HepG2 (cell line): Measurements from ENCODE around the gene GMPPA. TPM values are rescaled to one million over a fixed set of nuclear protein-coding genes. Genes with fewer than 3 reads are reported as not detected.

Experiments
- ATAC-seq: fragments of 200-7000 bp; cut with Tn5 transposase; 3 replicates; pipeline ENCODE4 v1.9.1; 2020; ENCODE audit warnings: mild to moderate bottlenecking, moderate library complexity
- BruUV-seq: library from RNA; stranded (reverse); fragments of 400-500 nt; replicated peaks from 2 replicates; lab custom pipeline; 2021; lab: Mats Ljungman, UMichigan
- CTCF ChIA-PET: fragments of 300-600 bp; formaldehyde crosslinking; extraction: SDS; loops from one replicate; lab custom pipeline; 2021; ENCODE audit warnings: low total read pairs, inconsistent platforms, low intra/inter-chr PET ratio; lab: Yijun Ruan, JAX
- POLR2A ChIA-PET: fragments of 350-600 bp; sonication (Branson Sonifier 250); formaldehyde crosslinking; loops from one replicate; lab custom pipeline; 2020; ENCODE audit warnings: antibody characterized with exemption, inconsistent platforms; lab: Yijun Ruan, JAX
- DNase-seq: peaks from one replicate; pipeline ENCODE4 v3.0.0-alpha.2; 2015; ENCODE audit warnings: low spot score
- FAIRE-seq: peaks from 3 replicates; lab custom pipeline; 2011; peaks lifted over from hg19 to GRCh38; lab: Jason Lieb, UNC
- H2AFZ ChIP-seq: one replicate; pipeline ENCODE4 v1.6.1; 2011; ENCODE audit warnings: low read length, inconsistent platforms
- H3K27ac ChIP-seq: fragments of 300-600 bp; 3 replicates; pipeline ENCODE4 v1.8.0; 2011; ENCODE audit warnings: mixed run types, mild to moderate bottlenecking, mixed read lengths, low read length, inconsistent platforms; ENCODE audit not compliant: insufficient read depth; ENCODE audit errors: extremely low read length
- H3K27me3 ChIP-seq, 2 experiments: fragments of 200-600 bp in 1 of 2; 2 replicates in 1 of 2; 3 replicates in 1 of 2; pipeline versions ENCODE4 v1.6.0 to v1.8.0; 2011; ENCODE audit warnings: low read length in 2 of 2, mild to moderate bottlenecking in 2 of 2, moderate library complexity in 2 of 2, inconsistent platforms in 1 of 2; ENCODE audit not compliant: insufficient read depth in 2 of 2, control insufficient read depth in 1 of 2
- H3K36me3 ChIP-seq, 2 experiments: fragments of 200-600 bp in 1 of 2; replicated peaks in 1 of 2; 2 replicates in 1 of 2; 3 replicates in 1 of 2; pipeline versions ENCODE4 v1.5.1 to v1.8.0; 2011; ENCODE audit warnings: low read length in 2 of 2, inconsistent platforms in 1 of 2; ENCODE audit not compliant: insufficient read depth in 2 of 2, control insufficient read depth in 1 of 2
- H3K4me1 ChIP-seq: 2 replicates; pipeline ENCODE4 v1.5.1; 2012; ENCODE audit warnings: low read length, inconsistent platforms; ENCODE audit not compliant: insufficient read depth
- H3K4me2 ChIP-seq: 2 replicates; pipeline ENCODE4 v1.6.0; 2011; ENCODE audit warnings: low read depth, low read length, inconsistent platforms
- H3K4me3 ChIP-seq, 3 experiments: fragments of 200-600 bp in 1 of 3; sonication (generic), shearing (Covaris generic) in 1 of 3; replicated peaks in 1 of 3; 2 replicates each; pipeline ENCODE4 v1.5.1; 2011 to 2016; ENCODE audit warnings: low read length in 3 of 3, inconsistent platforms in 2 of 3, low read depth in 2 of 3, mild to moderate bottlenecking in 2 of 3, control low read depth in 1 of 3, mixed read lengths in 1 of 3; ENCODE audit not compliant: insufficient read depth in 1 of 3
- H3K79me2 ChIP-seq: one replicate; pipeline ENCODE4 v1.6.1; 2011; ENCODE audit warnings: low read length, inconsistent platforms; ENCODE audit not compliant: insufficient read depth
- H3K9ac ChIP-seq: 2 replicates; pipeline ENCODE4 v1.6.0; 2011; ENCODE audit warnings: mild to moderate bottlenecking, low read depth, low read length, inconsistent platforms; ENCODE audit not compliant: insufficient read depth
- H3K9me3 ChIP-seq: 2 replicates; pipeline ENCODE4 v1.5.1; 2012; ENCODE audit warnings: mild to moderate bottlenecking, low read length
- H4K20me1 ChIP-seq: 2 replicates; pipeline ENCODE4 v1.6.0; 2011; ENCODE audit warnings: inconsistent platforms, mild to moderate bottlenecking, low read length, moderate library complexity; ENCODE audit not compliant: insufficient read depth
- FOXP1 ChIP-seq, 2 experiments: fragments of 450-650 bp in 1 of 2; IDR thresholded peaks; 2 replicates each; pipeline ENCODE4 v1.6.1; 2017 to 2018; ENCODE audit warnings: antibody characterized with exemption in 1 of 2
- GABPB1 ChIP-seq: IDR thresholded peaks from 2 replicates; pipeline ENCODE4 v1.6.1; 2016; ENCODE audit warnings: mild to moderate bottlenecking, missing genetic modification reagents, moderate library complexity, missing compliant biosample characterization
- HNF4A ChIP-seq: sonication (generic); formaldehyde crosslinking; IDR thresholded peaks from 2 replicates; pipeline ENCODE4 v1.4.0; 2020; ENCODE audit warnings: missing genetic modification reagents
- HNRNPL ChIP-seq: fragments of 200-400 bp; formaldehyde crosslinking; IDR thresholded peaks from 2 replicates; pipeline ENCODE4 v1.6.1; 2017; ENCODE audit warnings: mild to moderate bottlenecking, low read depth, low read length
- MTF2 ChIP-seq: sonication (generic); formaldehyde crosslinking; IDR thresholded peaks from 2 replicates; pipeline ENCODE4 v1.5.0; 2020; ENCODE audit warnings: missing genetic modification reagents, borderline replicate concordance
- RFX5 ChIP-seq: IDR thresholded peaks from 2 replicates; pipeline ENCODE4 v1.6.1; 2011; ENCODE audit warnings: low read depth, low read length, improper control_type of control experiment
- ZBTB3 ChIP-seq: sonication (generic); formaldehyde crosslinking; IDR thresholded peaks from 2 replicates; pipeline ENCODE4 v1.4.0; 2020; ENCODE audit warnings: low read depth, mild to moderate bottlenecking, moderate library complexity, missing genetic modification reagents, borderline replicate concordance
- ZFY ChIP-seq: sonication (generic); formaldehyde crosslinking; IDR thresholded peaks from 2 replicates; pipeline ENCODE4 v1.4.0; 2020; ENCODE audit warnings: missing genetic modification reagents
- ZKSCAN8 ChIP-seq: IDR thresholded peaks from 2 replicates; pipeline ENCODE4 v1.6.1; 2016; ENCODE audit warnings: borderline replicate concordance, missing genetic modification reagents, missing compliant biosample characterization
- WGBS: methylation state at CpG from one replicate; pipeline ENCODE4 v1.1.6; 2017; ENCODE audit warnings: low lambda C conversion rate; 5-methylcytosine and 5-hydroxymethylcytosine counted together
- in situ Hi-C: cut with HindIII; loops from 2 replicates; pipeline ENCODE4 v1.10.0; 2017; ENCODE audit warnings: low pct_unique_long_range_greater_than_20kb; ENCODE audit not compliant: extremely low pct_ligation_motif_present
- intact Hi-C: fragments of 100-400 bp; cut with micrococcal nuclease; formaldehyde crosslinking; loops from one replicate; pipeline ENCODE4 v1.10.0; 2022; ENCODE audit not compliant: unreplicated experiment
- polyA plus RNA-seq, 8 experiments: library from polyadenylated mRNA; depleted of rRNA in 3 of 8; stranded (reverse) in 7 of 8; unstranded in 1 of 8; fragments of >200 nt; fragmentation: Illumina TruSeq in 4 of 8; extraction: Trizol in 4 of 8; gene quantifications; 2 replicates each; pipeline versions ENCODE4 v1.2.1 to v1.2.3, GENCODE V29; 2011 to 2016; ENCODE audit warnings: low read depth in 4 of 8, missing spikeins in 1 of 8, mixed read lengths in 1 of 8; ENCODE audit not compliant: insufficient read depth in 1 of 8
- total RNA-seq, 5 experiments: library from RNA; depleted of rRNA; stranded (reverse); fragments of >200 nt; fragmentation: Illumina TruSeq; extraction: Trizol; gene quantifications; 2 replicates each; pipeline ENCODE4 v1.2.3, GENCODE V29; 2016; ENCODE audit warnings: low read depth in 1 of 5
- TF ChIP-seq, protein P1 (sequence below): sonication (generic); formaldehyde crosslinking; IDR thresholded peaks from 2 replicates; pipeline ENCODE4 v1.4.0; 2020; ENCODE audit warnings: mild to moderate bottlenecking, missing genetic modification reagents

The GMPPA gene
- total and polyA plus RNA-seq, 2 of the 13 experiments (the other 11 are each of a cell fraction or from before 2014, with no cell fraction given), result 81.1 to 106 TPM

DNA sequence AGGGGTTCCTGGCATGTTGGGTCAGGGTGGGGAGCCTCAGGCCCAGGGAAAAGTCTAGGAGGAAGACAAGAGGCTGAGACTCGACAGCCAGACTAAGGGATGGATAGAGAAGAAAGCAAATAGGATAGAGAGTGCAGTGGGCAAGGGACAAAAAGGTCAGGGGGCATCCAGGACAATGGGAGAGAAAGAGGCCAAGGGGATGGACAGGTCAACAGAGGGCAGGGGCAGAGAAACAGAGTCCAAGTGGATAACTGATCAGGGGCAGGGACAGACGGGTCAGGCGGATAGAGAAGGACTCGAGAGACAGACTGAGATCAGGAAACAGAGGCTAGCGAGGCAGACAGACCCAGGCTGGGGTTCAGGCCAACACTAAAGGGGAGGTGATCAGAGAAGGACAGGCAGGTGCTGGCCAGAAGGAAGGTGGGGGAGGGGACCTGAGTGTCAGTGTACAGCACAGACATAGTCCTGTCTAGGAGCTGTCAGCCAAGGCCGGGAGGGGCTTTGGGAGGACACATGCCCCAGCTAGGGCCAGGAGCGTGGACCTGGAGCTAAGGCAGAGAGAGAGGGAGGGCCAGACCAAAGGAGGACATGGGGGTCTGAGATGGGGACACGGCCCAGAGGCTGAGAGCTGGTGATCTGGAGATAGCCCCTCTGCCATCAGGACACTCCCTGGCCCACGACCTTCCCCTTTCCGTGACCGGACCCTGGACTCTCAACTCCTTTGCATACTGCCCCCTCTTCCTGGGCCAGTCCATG is 27.8 kb downstream of the GMPPA start:
- ChIA-PET POLR2A (interaction anchor here (0.7 to 1.5 kb wide), 3 partner anchors 16 to 139 kb away, joined by 3 to 5 read pairs (median 3); partner anchors contain the start of gene DNPEP), CTCF (no interaction called here)
- FAIRE-seq, result no peak
- Histone ChIP-seq H3K4me3 (no peak overlapping the region), H3K9me3 (no peaks in the 10 kb centered on the region), H3K27ac (no peak overlapping the region), H2AFZ (no peak overlapping the region), H3K4me2 (no peak overlapping the region), H4K20me1 (no peaks in the 10 kb centered on the region), H3K9ac (no peak overlapping the region), H3K27me3 (peaks cover 24 to 93% of the 10 kb centered on the region in 2 experiments), H3K79me2 (no peaks in the 10 kb centered on the region), H3K36me3 (no peaks in the 10 kb centered on the region), H3K4me1 (peaks cover 25% of the 10 kb centered on the region)
- intact Hi-C loops (no loop called here), in situ Hi-C loops (loop anchor here (10.0 kb wide), 1 partner anchor 52 kb away; no protein-coding TSS in a partner anchor)
- 0 out of 2 replicates have a peak, but pooled peaks have one; percentile 34 for TF ChIP-seq MTF2 (CRISPR knock-in tag)
- no peak for TF ChIP-seq ZBTB3 (CRISPR knock-in tag)
- 6% methylated on average over 10 of the region's 11 CpGs for WGBS
- DNase-seq, result no peak
- no peak for ATAC-seq
- no TSS peak for BruUV-seq

- no peaks in the 10 kb centered on the region for H3K9me3 ChIP-seq
- ATAC-seq, result peak; percentile 12
- H3K79me2 ChIP-seq, result no peaks in the 10 kb centered on the region
- H4K20me1 ChIP-seq, result no peaks in the 10 kb centered on the region
- no TSS peak for BruUV-seq
- H3K27ac ChIP-seq, result no peak overlapping the region
- H3K4me3 ChIP-seq, result no peak overlapping the region
- in situ Hi-C loops (loop anchor here (10.0 kb wide), 1 partner anchor 52 kb away; no protein-coding TSS in a partner anchor), intact Hi-C loops (no loop called here)
- 0% methylated on average over 6 of the region's 6 CpGs for WGBS
- DNase-seq, result no peak
- no peaks in the 10 kb centered on the region for H3K36me3 ChIP-seq
- no peak overlapping the region for H3K9ac ChIP-seq
- no peak for TF ChIP-seq ZKSCAN8 (CRISPR knock-in tag)
- no peak for TF ChIP-seq GABPB1
- TF ChIP-seq, protein P1, sequence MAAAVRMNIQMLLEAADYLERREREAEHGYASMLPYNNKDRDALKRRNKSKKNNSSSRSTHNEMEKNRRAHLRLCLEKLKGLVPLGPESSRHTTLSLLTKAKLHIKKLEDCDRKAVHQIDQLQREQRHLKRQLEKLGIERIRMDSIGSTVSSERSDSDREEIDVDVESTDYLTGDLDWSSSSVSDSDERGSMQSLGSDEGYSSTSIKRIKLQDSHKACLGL (CRISPR knock-in tag), result 0 out of 2 replicates have a peak, but pooled peaks have one; percentile 32
- no peak for TF ChIP-seq RFX5
- TF ChIP-seq HNRNPL, result 0 out of 2 replicates have a peak, but pooled peaks have one; percentile 52
- TF ChIP-seq FOXP1 (IDR thresholded peaks at IDR 0.05), result no peak
- TF ChIP-seq FOXP1 (CRISPR knock-in tag; IDR thresholded peaks at IDR 0.05), result no peak
- 0 out of 2 replicates have a peak, but pooled peaks have one; percentile 7 for TF ChIP-seq HNF4A (CRISPR knock-in tag)
- no peak for TF ChIP-seq ZFY (CRISPR knock-in tag)
- peaks cover 20% of the 10 kb centered on the region for H3K4me1 ChIP-seq
- CTCF ChIA-PET, result no interaction called here
- POLR2A ChIA-PET, result interaction anchor here (0.7 to 1.5 kb wide), 3 partner anchors 17 to 139 kb away, joined by 3 to 5 read pairs (median 3); partner anchors contain the start of gene DNPEP
- H2AFZ ChIP-seq, result no peak overlapping the region
- no peak for FAIRE-seq
- H3K27me3 ChIP-seq, result peaks cover 29 to 93% of the 10 kb centered on the region in 2 experiments
- H3K4me2 ChIP-seq, result no peak overlapping the region
Measured at GRCh38 chr2:219527076-219527394, 28.3 kb downstream of the GMPPA start.
